ENCODE data around the gene TMEM11. TPM values are rescaled to one million over a fixed set of nuclear protein-coding genes. Genes with fewer than 3 reads are reported as not detected.

TMEM11 gene
- total RNA-seq, 1 experiment from 2014 or later: 23.4 TPM

GRCh38 chr17:21167303-21167702 is 46.7 kb downstream of the TMEM11 start:
- no peak overlapping the region for H3K27ac ChIP-seq (ENCODE audit: low read length)
- intact Hi-C loops (cut with micrococcal nuclease; ENCODE audit: unreplicated experiment): no loop called here
- no peaks in the 10 kb centered on the region; the same call in 1 of the 2 replicates for H3K4me1 ChIP-seq (ENCODE audit: control insufficient read depth, insufficient read depth, low read length)
- ATAC-seq (no peak), DNase-seq (ENCODE audit: low read depth, low spot score) (no peak)
- H3K36me3 ChIP-seq (ENCODE audit: control insufficient read depth, insufficient read depth, low read length): no peaks in the 10 kb centered on the region
- ChIA-PET POLR2A (no interaction called here), CTCF (no interaction called here)
- H3K27me3 ChIP-seq (ENCODE audit: control insufficient read depth, insufficient read depth, low read length): no peaks in the 10 kb centered on the region
- no peaks in the 10 kb centered on the region for H3K9me3 ChIP-seq (ENCODE audit: control insufficient read depth, insufficient read depth, low read depth, low read length)
- in situ Hi-C loops (cut with HindIII; ENCODE audit: low pct_unique_long_range_greater_than_20kb, low sequenced_read_pairs): no loop called here
- BruUV-seq (replicated peaks): no TSS peak
- H3K4me3 ChIP-seq (ENCODE audit: low read depth in 2 of 2, low read length in 2 of 2): no peak overlapping the region
- TF ChIP-seq REST (IDR thresholded peaks at IDR 0.05; ENCODE audit: insufficient read depth in 1 of 2, low read depth in 2 of 2, low read length in 1 of 2): no peak
- no peak for TF ChIP-seq CTCF (IDR thresholded peaks at IDR 0.05)
- no peak for TF ChIP-seq TCF7L2 (IDR thresholded peaks at IDR 0.05; ENCODE audit: low read depth, low read length)
- TF ChIP-seq SIN3A (IDR thresholded peaks at IDR 0.05; ENCODE audit: borderline replicate concordance, insufficient read depth, low read depth, low read length): no peak
- no peak for TF ChIP-seq POLR2AphosphoS5 (IDR thresholded peaks at IDR 0.05; ENCODE audit: low read depth, low read length)

- no peaks in the 10 kb centered on the region for H3K9me3 ChIP-seq (ENCODE audit: control insufficient read depth, insufficient read depth, low read depth, low read length)
- no peak overlapping the region for H3K4me3 ChIP-seq (ENCODE audit: low read depth in 2 of 2, low read length in 2 of 2)
- DNase-seq (ENCODE audit: low read depth, low spot score) (no peak), ATAC-seq (no peak)
- intact Hi-C loops (cut with micrococcal nuclease; ENCODE audit: unreplicated experiment) (no loop called here), in situ Hi-C loops (cut with HindIII; ENCODE audit: low pct_unique_long_range_greater_than_20kb, low sequenced_read_pairs) (no loop called here)
- no peaks in the 10 kb centered on the region for H3K36me3 ChIP-seq (ENCODE audit: control insufficient read depth, insufficient read depth, low read length)
- BruUV-seq (replicated peaks): no TSS peak
- no peaks in the 10 kb centered on the region for H3K27me3 ChIP-seq (ENCODE audit: control insufficient read depth, insufficient read depth, low read length)
- CTCF ChIA-PET: no interaction called here
- H3K4me1 ChIP-seq (ENCODE audit: control insufficient read depth, insufficient read depth, low read length): no peaks in the 10 kb centered on the region; the same call in 1 of the 2 replicates
- H3K27ac ChIP-seq (ENCODE audit: low read length): no peak overlapping the region
- POLR2A ChIA-PET: no interaction called here
- TF ChIP-seq CTCF (IDR thresholded peaks at IDR 0.05) (no peak), REST (IDR thresholded peaks at IDR 0.05; ENCODE audit: insufficient read depth in 1 of 2, low read depth in 2 of 2, low read length in 1 of 2) (no peak), POLR2AphosphoS5 (IDR thresholded peaks at IDR 0.05; ENCODE audit: low read depth, low read length) (no peak), TCF7L2 (IDR thresholded peaks at IDR 0.05; ENCODE audit: low read depth, low read length) (no peak), SIN3A (IDR thresholded peaks at IDR 0.05; ENCODE audit: borderline replicate concordance, insufficient read depth, low read depth, low read length) (no peak)
These were observed 47.3 kb downstream of the TMEM11 start for GRCh38 chr17:21166595-21167210.
